Mesenteric fat pad (tissue), 1 donor: ENCODE measurements around the gene NCKAP5. TPM values are rescaled to one million over a fixed set of nuclear protein-coding genes. Genes with fewer than 3 reads are reported as not detected.

Source experiments
- DNase-seq: peaks from one replicate; pipeline ENCODE4 v3.0.0-alpha.2; 2020; ENCODE audit warnings: low spot score
- total RNA-seq: library from RNA; stranded (reverse); fragmentation: NEBNext Ultra II Directional; extraction: Animal tissue kit (Norgen Biotek cat#: 25700); gene quantifications from one replicate; pipeline ENCODE4 v1.2.1, GENCODE V29; 2021
- donor health status: DM: yes; HTN: yes; CAD: no.

NCKAP5 gene
- total RNA-seq, 1 donor from 2014 or later = 1.7 TPM

GRCh38 chr2:133166031-133166430 is 402.2 kb downstream of the NCKAP5 start:
- DNase-seq = no peak

- DNase-seq = no peak
Measured at GRCh38 chr2:133163111-133163510, 405.2 kb downstream of the NCKAP5 start.

- DNase-seq = no peak
Measured at GRCh38 chr2:133158442-133158841, 409.8 kb downstream of the NCKAP5 start.

- DNase-seq = no peak
Measured at GRCh38 chr2:133158024-133158423, 410.2 kb downstream of the NCKAP5 start.

GRCh38 chr2:133157141-133157540 is 411.1 kb downstream of the NCKAP5 start:
- no peak for DNase-seq

- no peak for DNase-seq
Measured at GRCh38 chr2:133152801-133153200, 415.5 kb downstream of the NCKAP5 start.

- DNase-seq = no peak
Measured at GRCh38 chr2:133148187-133148586, 420.1 kb downstream of the NCKAP5 start.

GRCh38 chr2:133146893-133147292 is 421.4 kb downstream of the NCKAP5 start:
- DNase-seq = no peak

- no peak for DNase-seq
Measured at GRCh38 chr2:133143645-133144044, 424.6 kb downstream of the NCKAP5 start.

- DNase-seq = no peak
Measured at GRCh38 chr2:133142087-133142486, 426.2 kb downstream of the NCKAP5 start.

- no peak for DNase-seq
Measured at GRCh38 chr2:133140620-133141019, 427.6 kb downstream of the NCKAP5 start.

GRCh38 chr2:133139847-133140533 is 428.3 kb downstream of the NCKAP5 start:
- no peak for DNase-seq

GRCh38 chr2:133138693-133139092 is 429.6 kb downstream of the NCKAP5 start:
- DNase-seq = no peak

- no peak for DNase-seq
Measured at GRCh38 chr2:133135035-133135654, 433.1 kb downstream of the NCKAP5 start.

GRCh38 chr2:133130548-133131246 is 437.6 kb downstream of the NCKAP5 start:
- DNase-seq = no peak

GRCh38 chr2:133124446-133124845 is 443.8 kb downstream of the NCKAP5 start:
- no peak for DNase-seq

GRCh38 chr2:133123904-133124303 is 444.4 kb downstream of the NCKAP5 start:
- DNase-seq = no peak

GRCh38 chr2:133123393-133123792 is 444.9 kb downstream of the NCKAP5 start:
- DNase-seq = no peak

GRCh38 chr2:133122529-133122928 is 445.7 kb downstream of the NCKAP5 start:
- DNase-seq = no peak

- no peak for DNase-seq
Measured at GRCh38 chr2:133120310-133120709, 448.0 kb downstream of the NCKAP5 start.

GRCh38 chr2:133110201-133110600 is 458.1 kb downstream of the NCKAP5 start:
- no peak for DNase-seq

- DNase-seq = no peak
Measured at GRCh38 chr2:133109772-133110171, 458.5 kb downstream of the NCKAP5 start.
